IMR-90 (cell line): ENCODE data around the gene SMC5. TPM values are rescaled to one million over a fixed set of nuclear protein-coding genes. Genes with fewer than 3 reads are reported as not detected.

Source experiments
- ATAC-seq: fragments of 200-7000 bp; cut with Tn5 transposase; 2 replicates; pipeline ENCODE4 v1.9.1; 2020; ENCODE audit warnings: low read depth, mild to moderate bottlenecking, moderate library complexity
- BruUV-seq: library from RNA; stranded (reverse); fragments of 400-500 nt; replicated peaks from 2 replicates; lab custom pipeline; 2021; lab: Mats Ljungman, UMichigan
- CTCF ChIA-PET: fragments of 300-600 bp; formaldehyde crosslinking; extraction: SDS; loops from one replicate; lab custom pipeline; 2021; ENCODE audit warnings: antibody characterized with exemption; lab: Yijun Ruan, JAX
- POLR2A ChIA-PET: fragments of 300-600 bp; sonication (Branson Sonifier 250); formaldehyde crosslinking; loops from one replicate; lab custom pipeline; 2022; ENCODE audit warnings: antibody characterized with exemption; ENCODE audit not compliant: unreplicated experiment; lab: Charles Lee
- DNase-seq: peaks from one replicate; pipeline ENCODE4 v3.0.0; 2013
- H2AFZ ChIP-seq: replicated peaks from 2 replicates; pipeline ENCODE3; 2013; ENCODE audit warnings: low read length, mild to moderate bottlenecking; ENCODE audit not compliant: poor library complexity
- H2AK5ac ChIP-seq: 2 replicates; pipeline ENCODE4 v1.6.1; 2013; ENCODE audit warnings: low read depth, low read length, inconsistent platforms
- H2AK9ac ChIP-seq: replicated peaks from 2 replicates; pipeline ENCODE3; 2013; ENCODE audit warnings: mild to moderate bottlenecking, low read depth, low read length, moderate library complexity; ENCODE audit not compliant: poor library complexity
- H2BK120ac ChIP-seq: 2 replicates; pipeline ENCODE4 v1.6.1; 2013; ENCODE audit warnings: low read depth, low read length, inconsistent platforms
- H2BK15ac ChIP-seq: 3 replicates; pipeline ENCODE4 v1.6.1; 2013; ENCODE audit warnings: low read depth, low read length, inconsistent platforms
- H2BK20ac ChIP-seq: 2 replicates; pipeline ENCODE4 v1.6.1; 2013; ENCODE audit warnings: low read depth, mild to moderate bottlenecking, inconsistent platforms, low read length, moderate library complexity
- H2BK5ac ChIP-seq: 2 replicates; pipeline ENCODE4 v1.6.1; 2013; ENCODE audit warnings: mild to moderate bottlenecking, low read depth, low read length, inconsistent platforms; ENCODE audit not compliant: poor library complexity, severe bottlenecking
- H3K14ac ChIP-seq: replicated peaks from 2 replicates; pipeline ENCODE4 v1.6.1; 2013; ENCODE audit warnings: low read depth, low read length, inconsistent platforms
- H3K18ac ChIP-seq: 2 replicates; pipeline ENCODE4 v1.6.1; 2013; ENCODE audit warnings: low read depth, low read length, control low read depth
- H3K23ac ChIP-seq: 2 replicates; pipeline ENCODE4 v1.6.1; 2013; ENCODE audit warnings: low read depth, low read length, inconsistent platforms
- H3K27ac ChIP-seq: 2 replicates; pipeline ENCODE4 v1.5.1; 2013; ENCODE audit warnings: mild to moderate bottlenecking, control low read depth, low read length; ENCODE audit not compliant: insufficient read depth
- H3K27me3 ChIP-seq: 2 replicates; pipeline ENCODE4 v1.6.1; 2013; ENCODE audit warnings: low read length; ENCODE audit not compliant: control insufficient read depth, insufficient read depth
- H3K36me3 ChIP-seq: 2 replicates; pipeline ENCODE4 v1.6.1; 2013; ENCODE audit warnings: low read length, mixed read lengths; ENCODE audit not compliant: control insufficient read depth, insufficient read depth
- H3K4ac ChIP-seq: 2 replicates; pipeline ENCODE4 v1.6.1; 2013; ENCODE audit warnings: low read depth, low read length, inconsistent platforms
- H3K4me1 ChIP-seq: 2 replicates; pipeline ENCODE4 v1.6.1; 2013; ENCODE audit warnings: low read length, mixed read lengths; ENCODE audit not compliant: control insufficient read depth, insufficient read depth
- H3K4me2 ChIP-seq: 2 replicates; pipeline ENCODE4 v1.6.1; 2013; ENCODE audit warnings: low read depth, mild to moderate bottlenecking, control low read depth, low read length, moderate library complexity
- H3K4me3 ChIP-seq: 2 replicates; pipeline ENCODE4 v1.5.1; 2013; ENCODE audit warnings: low read depth, mild to moderate bottlenecking, control low read depth, low read length, moderate library complexity; ENCODE audit not compliant: insufficient read depth
- H3K56ac ChIP-seq: 2 replicates; pipeline ENCODE4 v1.6.1; 2013; ENCODE audit warnings: low read length, inconsistent platforms; ENCODE audit not compliant: insufficient read depth; ENCODE audit errors: extremely low read depth
- H3K79me1 ChIP-seq, 2 experiments: 2 replicates each; pipeline ENCODE4 v1.6.1; 2013; ENCODE audit warnings: low read length in 2 of 2, inconsistent platforms in 1 of 2, low read depth in 1 of 2
- H3K9ac ChIP-seq: 2 replicates; pipeline ENCODE4 v1.6.1; 2013; ENCODE audit warnings: low read depth, low read length, control low read depth
- H3K9me1 ChIP-seq: 2 replicates; pipeline ENCODE4 v1.6.1; 2013; ENCODE audit warnings: low read length, inconsistent platforms; ENCODE audit not compliant: insufficient read depth
- H3K9me3 ChIP-seq: 2 replicates; pipeline ENCODE4 v1.6.1; 2013; ENCODE audit warnings: low read length; ENCODE audit not compliant: control insufficient read depth, insufficient read depth
- H4K20me1 ChIP-seq: 2 replicates; pipeline ENCODE4 v1.6.1; 2013; ENCODE audit warnings: low read length, inconsistent platforms; ENCODE audit not compliant: insufficient read depth
- H4K5ac ChIP-seq: 2 replicates; pipeline ENCODE4 v1.6.1; 2013; ENCODE audit warnings: mild to moderate bottlenecking, low read depth, low read length, control low read depth
- H4K8ac ChIP-seq, 2 experiments: 2 replicates each; pipeline ENCODE4 v1.6.1; 2013; ENCODE audit warnings: low read depth in 2 of 2, low read length in 2 of 2, control low read depth in 1 of 2, inconsistent platforms in 1 of 2
- H4K91ac ChIP-seq: 2 replicates; pipeline ENCODE4 v1.6.1; 2013; ENCODE audit warnings: low read depth, low read length, inconsistent platforms; ENCODE audit not compliant: insufficient read depth
- BHLHE40 ChIP-seq: fragments of 150-350 bp; IDR thresholded peaks from 2 replicates; pipeline ENCODE4 v1.6.1; 2016; ENCODE audit warnings: mild to moderate bottlenecking, low read depth, low read length
- CHD1 ChIP-seq: IDR thresholded peaks from 2 replicates; pipeline ENCODE4 v1.6.1; 2012; ENCODE audit warnings: low read depth, low read length, improper control_type of control experiment
- ELK1 ChIP-seq: fragments of 150-350 bp; IDR thresholded peaks from 2 replicates; pipeline ENCODE4 v1.6.1; 2016; ENCODE audit warnings: low read depth, mild to moderate bottlenecking, low read length, moderate library complexity, borderline replicate concordance
- FOS ChIP-seq: fragments of 150-350 bp; IDR thresholded peaks from 2 replicates; pipeline ENCODE4 v1.6.1; 2016; ENCODE audit warnings: low read depth, low read length
- MAFK ChIP-seq: IDR thresholded peaks from 2 replicates; pipeline ENCODE4 v1.6.1; 2012; ENCODE audit warnings: low read depth, low read length, improper control_type of control experiment
- MAZ ChIP-seq: IDR thresholded peaks from 2 replicates; pipeline ENCODE4 v1.6.1; 2012; ENCODE audit warnings: low read depth, mild to moderate bottlenecking, low read length, improper control_type of control experiment, moderate library complexity, borderline replicate concordance
- MXI1 ChIP-seq: IDR thresholded peaks from 2 replicates; pipeline ENCODE4 v1.6.1; 2012; ENCODE audit warnings: low read depth, mild to moderate bottlenecking, low read length, moderate library complexity, borderline replicate concordance
- NFE2L2 ChIP-seq: fragments of 150-350 bp; IDR thresholded peaks from 2 replicates; pipeline ENCODE4 v1.6.1; 2016; ENCODE audit warnings: low read depth, mild to moderate bottlenecking, low read length
- POLR2A ChIP-seq: IDR thresholded peaks from 2 replicates; pipeline ENCODE4 v1.6.1; 2012; ENCODE audit warnings: mild to moderate bottlenecking, low read depth, low read length
- RFX5 ChIP-seq: IDR thresholded peaks from 2 replicates; pipeline ENCODE4 v1.8.0; 2012; ENCODE audit warnings: low read depth, mild to moderate bottlenecking, low read length, moderate library complexity
- SMC3 ChIP-seq: fragments of 150-350 bp; IDR thresholded peaks from 2 replicates; pipeline ENCODE4 v1.6.1; 2016; ENCODE audit warnings: low read depth, mild to moderate bottlenecking, antibody characterized with exemption, low read length, moderate library complexity
- WGBS, 2 experiments: methylation state at CpG; one replicate each; pipeline versions ENCODE4 v1.1.5 to v1.1.7; 2013; ENCODE audit warnings: missing lambda C conversion rate in 2 of 2; ENCODE audit not compliant: insufficient read length in 1 of 2; ENCODE audit errors: extremely low coverage in 2 of 2; 5-methylcytosine and 5-hydroxymethylcytosine counted together
- dilution Hi-C: fragments of 300-500 bp; cut with HindIII; formaldehyde crosslinking; loops from one replicate; pipeline ENCODE4 v1.14.3; 2018; ENCODE audit warnings: low sequenced_read_pairs; ENCODE audit not compliant: unreplicated experiment
- in situ Hi-C: fragments of 300-500 bp; cut with MboI; formaldehyde crosslinking; loops from 3 replicates; pipeline ENCODE4 v1.14.3; 2019; ENCODE audit warnings: low sequenced_read_pairs, inconsistent platforms, mixed read lengths
- intact Hi-C: fragments of 100-400 bp; cut with micrococcal nuclease; formaldehyde crosslinking; loops from 2 replicates; pipeline ENCODE4 v1.10.0; 2022
- polyA plus RNA-seq, 3 experiments: library from polyadenylated mRNA; depleted of rRNA; stranded (reverse); fragments of >200 nt; gene quantifications; 2 replicates each; pipeline ENCODE4 v1.2.3, GENCODE V29; 2012; ENCODE audit warnings: low replicate concordance in 1 of 3
- total RNA-seq: library from RNA; depleted of rRNA; stranded (reverse); fragments of >200 nt; gene quantifications from 2 replicates; pipeline ENCODE4 v1.2.3, GENCODE V29; 2012

The SMC5 gene
- total and polyA plus RNA-seq, 2 of the 4 experiments (the other 2 are of a cell fraction), result 12.0 to 13.3 TPM

- no peak for DNase-seq
- no peaks in the 10 kb centered on the region for H3K9me3 ChIP-seq
- no peak overlapping the region for H3K27ac ChIP-seq
- H4K91ac ChIP-seq, result no peak overlapping the region
- no CpG with 5 or more reads among the region's 3 CpGs for WGBS, 2 experiments
- no peak overlapping the region for H2BK15ac ChIP-seq
- dilution Hi-C loops, result no loop called here
- no peak overlapping the region for H3K18ac ChIP-seq
- peaks cover 12% of the 10 kb centered on the region for H3K36me3 ChIP-seq
- POLR2A ChIA-PET, result no interaction called here
- no peak overlapping the region for H3K4ac ChIP-seq
- H3K9me1 ChIP-seq, result no peaks in the 10 kb centered on the region
- H2AK9ac ChIP-seq, result no peak overlapping the region
- TF ChIP-seq NFE2L2, result no peak
- TF ChIP-seq RFX5, result no peak
- no peak for TF ChIP-seq FOS
- TF ChIP-seq MAFK, result no peak
- no peak for TF ChIP-seq SMC3
- TF ChIP-seq ELK1, result no peak
- TF ChIP-seq MAZ, result no peak
- no peak for TF ChIP-seq POLR2A
- no peak for TF ChIP-seq CHD1
- no peak for TF ChIP-seq MXI1
- no peak for TF ChIP-seq BHLHE40
- no peak overlapping the region for H3K4me3 ChIP-seq
- no peaks in the 10 kb centered on the region for H3K27me3 ChIP-seq
- peaks cover 2 to 5% of the 10 kb centered on the region in 2 experiments; a peak in 1 of 4 replicates for H3K79me1 ChIP-seq
- ATAC-seq, result no peak
- H3K4me1 ChIP-seq, result no peaks in the 10 kb centered on the region
- in situ Hi-C loops, result no loop called here
- no peak overlapping the region for H3K9ac ChIP-seq
- no peak overlapping the region for H3K4me2 ChIP-seq
- H4K8ac ChIP-seq, result no peak overlapping the region
- H3K14ac ChIP-seq, result no peak overlapping the region
- no TSS peak for BruUV-seq
- H2AK5ac ChIP-seq, result no peak overlapping the region
- H2BK120ac ChIP-seq, result no peak overlapping the region
- H2BK5ac ChIP-seq, result no peak overlapping the region
- CTCF ChIA-PET, result no interaction called here
- no peak overlapping the region for H2BK20ac ChIP-seq
- H4K20me1 ChIP-seq, result no peaks in the 10 kb centered on the region
- intact Hi-C loops, result no loop called here
- no peak overlapping the region for H4K5ac ChIP-seq
- H3K23ac ChIP-seq, result no peak overlapping the region
- no peak overlapping the region for H2AFZ ChIP-seq
- no peak overlapping the region for H3K56ac ChIP-seq
Measured at GRCh38 chr9:70355801-70356200, 97.0 kb downstream of the SMC5 start.
